AG04450 (cell line): ENCODE data around the gene KCNJ5. TPM values are rescaled to one million over a fixed set of nuclear protein-coding genes. Genes with fewer than 3 reads are reported as not detected.

Experiments used
- CTCF ChIA-PET: fragments of 300-600, 350-600 bp; formaldehyde crosslinking; extraction: SDS; loops from one replicate; lab custom pipeline; 2022; ENCODE audit warnings: antibody characterized with exemption, inconsistent platforms; lab: Charles Lee
- POLR2A ChIA-PET: fragments of 350-600 bp; formaldehyde crosslinking; extraction: SDS; loops from one replicate; lab custom pipeline; 2021; ENCODE audit warnings: antibody characterized with exemption, inconsistent platforms; lab: Yijun Ruan, JAX
- DNase-seq: peaks from one replicate; pipeline ENCODE4 v3.0.0-alpha.2; 2011; ENCODE audit warnings: low read depth, low spot score
- H3K27ac ChIP-seq: one replicate; pipeline ENCODE4 v1.5.1; 2012; ENCODE audit warnings: low read depth, low read length, control low read depth
- H3K27me3 ChIP-seq: one replicate; pipeline ENCODE4 v1.6.0; 2012; ENCODE audit warnings: low read length; ENCODE audit not compliant: control insufficient read depth, insufficient read depth
- H3K4me3 ChIP-seq: 2 replicates; pipeline ENCODE4 v1.5.1; 2011; ENCODE audit warnings: mild to moderate bottlenecking, low read depth, low read length, control low read depth
- H3K9me3 ChIP-seq: 2 replicates; pipeline ENCODE4 v1.5.1; 2012; ENCODE audit warnings: low read length; ENCODE audit not compliant: control insufficient read depth, insufficient read depth
- CTCF ChIP-seq: IDR thresholded peaks from 2 replicates; pipeline ENCODE4 v1.5.1; 2011; ENCODE audit warnings: low read depth, low read length, control low read depth, inconsistent platforms
- polyA plus RNA-seq: library from polyadenylated mRNA; depleted of rRNA; stranded (reverse); fragments of >200 nt; gene quantifications from 2 replicates; pipeline ENCODE4 v1.2.3, GENCODE V29; 2011

Gene KCNJ5
- polyA plus RNA-seq, 1 experiment: not detected

GRCh38 chr11:128860571-128861361, 30.4 kb upstream of the KCNJ5 start:
- CTCF ChIA-PET: interaction anchor here (0.6 to 1.5 kb wide), 4 partner anchors 96 to 703 kb away, joined by 3 to 10 read pairs (median 6); no protein-coding TSS in a partner anchor
- Histone ChIP-seq H3K9me3 (no peaks in the 10 kb centered on the region), H3K27ac (no peak overlapping the region), H3K27me3 (peaks cover 8% of the 10 kb centered on the region), H3K4me3 (no peak overlapping the region)
- no peak for TF ChIP-seq CTCF
- POLR2A ChIA-PET: no interaction called here
- DNase-seq: no peak

GRCh38 chr11:128862406-128862805, 28.8 kb upstream of the KCNJ5 start:
- H3K9me3 ChIP-seq: no peaks in the 10 kb centered on the region
- no peak for DNase-seq
- ChIA-PET POLR2A (no interaction called here), CTCF (interaction anchor here (1.0 to 1.1 kb wide), 3 partner anchors 32 to 705 kb away, joined by 4 to 5 read pairs (median 4); no protein-coding TSS in a partner anchor)
- H3K27ac ChIP-seq: no peak overlapping the region
- H3K4me3 ChIP-seq: no peak overlapping the region
- no peak for TF ChIP-seq CTCF
- peaks cover 7% of the 10 kb centered on the region for H3K27me3 ChIP-seq

- Histone ChIP-seq H3K9me3 (no peaks in the 10 kb centered on the region), H3K27me3 (peaks cover 3% of the 10 kb centered on the region), H3K27ac (peak overlapping the region; percentile 21), H3K4me3 (no peak overlapping the region)
- TF ChIP-seq CTCF: no peak
- ChIA-PET POLR2A (no interaction called here), CTCF (interaction anchor here (1.0 to 1.1 kb wide), 3 partner anchors 33 to 705 kb away, joined by 4 to 5 read pairs (median 4); no protein-coding TSS in a partner anchor)
- peak; percentile 16 for DNase-seq
These were observed 28.1 kb upstream of the KCNJ5 start for GRCh38 chr11:128862908-128863660.

GRCh38 chr11:128865490-128865889, 25.7 kb upstream of the KCNJ5 start:
- POLR2A ChIA-PET: no interaction called here
- Histone ChIP-seq H3K9me3 (no peaks in the 10 kb centered on the region), H3K4me3 (no peak overlapping the region), H3K27me3 (peaks cover 2% of the 10 kb centered on the region), H3K27ac (no peak overlapping the region)
- DNase-seq: no peak
- CTCF ChIA-PET: interaction anchor here (0.6 to 1.9 kb wide), 3 partner anchors 19 to 823 kb away, joined by 3 to 7 read pairs (median 5); no protein-coding TSS in a partner anchor
- no peak for TF ChIP-seq CTCF
